A549 (cell line): ENCODE measurements around the gene ZIK1. TPM values are rescaled to one million over a fixed set of nuclear protein-coding genes. Genes with fewer than 3 reads are reported as not detected.
A peak's percentile ranks its signal among the peaks of the same experiment; 100 is the strongest.

ENCODE experiments used
- ATAC-seq, 2 experiments: fragments of 200-7000 bp in 1 of 2; fragments of >200 bp in 1 of 2; cut with Nextera tagmentation in 1 of 2; cut with Tn5 transposase in 1 of 2; 3 replicates each; pipeline versions ENCODE4 v1.8.0 to v1.9.1; 2018 to 2020; ENCODE audit warnings: mild to moderate bottlenecking in 1 of 2, moderate library complexity in 1 of 2
- CTCF ChIA-PET: fragments of 300-600 bp; sonication (Branson Sonifier 250); formaldehyde crosslinking; extraction: SDS; loops from one replicate; lab custom pipeline; 2021; ENCODE audit warnings: antibody characterized with exemption, inconsistent platforms; lab: Yijun Ruan, JAX
- POLR2A ChIA-PET: fragments of 350-600 bp; formaldehyde crosslinking; extraction: SDS; loops from one replicate; lab custom pipeline; 2021; ENCODE audit warnings: antibody characterized with exemption, inconsistent platforms; lab: Yijun Ruan, JAX
- DNase-seq, 2 experiments: peaks; one replicate each; pipeline versions ENCODE4 v3.0.0 to v3.0.0-alpha.2; 2011 to 2016; ENCODE audit warnings: low read depth in 1 of 2, low spot score in 1 of 2
- FAIRE-seq: peaks from 2 replicates; lab custom pipeline; 2011; peaks lifted over from hg19 to GRCh38; lab: Jason Lieb, UNC
- H3K27ac ChIP-seq, 2 experiments: fragments of >200 bp; sonication (Bioruptor Twin); formaldehyde crosslinking; 3 replicates each; pipeline ENCODE4 v1.5.1; 2016 to 2017
- H3K4me1 ChIP-seq: fragments of >200 bp; sonication (Bioruptor Twin); formaldehyde crosslinking; 3 replicates; pipeline ENCODE4 v1.6.1; 2016
- H3K4me2 ChIP-seq: fragments of >200 bp; sonication (Bioruptor Twin); formaldehyde crosslinking; 3 replicates; pipeline ENCODE4 v1.6.1; 2016
- H3K4me3 ChIP-seq: fragments of >200 bp; sonication (Bioruptor Twin); formaldehyde crosslinking; 3 replicates; pipeline ENCODE4 v1.5.1; 2016
- H3K9me3 ChIP-seq: fragments of >200 bp; sonication (Bioruptor Twin); formaldehyde crosslinking; 3 replicates; pipeline ENCODE4 v1.6.1; 2016
- BHLHE40 ChIP-seq: IDR thresholded peaks from 2 replicates; pipeline ENCODE4 v1.6.1; 2012; ENCODE audit warnings: low read depth, low read length, inconsistent platforms
- CBX2 ChIP-seq: fragments of 200-600 bp; sonication (generic); IDR thresholded peaks from 2 replicates; pipeline ENCODE4 v1.6.1; 2016; ENCODE audit warnings: low read depth, mild to moderate bottlenecking, borderline replicate concordance
- CEBPB ChIP-seq, 2 experiments: fragments of >200 bp in 1 of 2; sonication (Bioruptor Twin) in 1 of 2; formaldehyde crosslinking in 1 of 2; IDR thresholded peaks; 2 replicates each; pipeline ENCODE4 v1.6.1; 2012 to 2016
- CHD2 ChIP-seq: fragments of 150-350 bp; IDR thresholded peaks from 2 replicates; pipeline ENCODE4 v1.6.1; 2014; ENCODE audit warnings: low read length; ENCODE audit not compliant: partially characterized antibody
- EHF ChIP-seq: fragments of 250-450 bp; sonication (Bioruptor Pico); IDR thresholded peaks from 2 replicates; pipeline ENCODE4 v1.5.0; 2020; ENCODE audit warnings: mild to moderate bottlenecking
- EP300 ChIP-seq, 2 experiments: fragments of >200 bp; sonication (Bioruptor Twin); formaldehyde crosslinking; IDR thresholded peaks; 2 replicates in 1 of 2; 3 replicates in 1 of 2; pipeline ENCODE4 v1.6.1; 2016 to 2017
- FOXS1 ChIP-seq: fragments of 250-450 bp; sonication (Bioruptor Pico); IDR thresholded peaks from 2 replicates; pipeline ENCODE4 v1.5.0; 2020; ENCODE audit warnings: mild to moderate bottlenecking, moderate library complexity
- GATA3 ChIP-seq: IDR thresholded peaks from 2 replicates; pipeline ENCODE4 v1.6.1; 2012; ENCODE audit warnings: borderline replicate concordance
- HDAC2 ChIP-seq: fragments of 200-600 bp; sonication (generic); IDR thresholded peaks from 2 replicates; pipeline ENCODE4 v1.6.1; 2016
- KDM1A ChIP-seq: fragments of 200-600 bp; sonication (generic); IDR thresholded peaks from 2 replicates; pipeline ENCODE4 v1.6.1; 2016; ENCODE audit warnings: low read depth, mild to moderate bottlenecking
- KDM5A ChIP-seq: fragments of 200-600 bp; sonication (generic); IDR thresholded peaks from 2 replicates; pipeline ENCODE4 v1.6.1; 2016; ENCODE audit warnings: antibody characterized with exemption, mild to moderate bottlenecking
- NFE2L2 ChIP-seq: fragments of 150-350 bp; conservative IDR thresholded peaks from 2 replicates; pipeline ENCODE4 v1.6.1; 2014; ENCODE audit warnings: low read length
- NR3C1 ChIP-seq: fragments of >200 bp; sonication (Bioruptor Twin); formaldehyde crosslinking; IDR thresholded peaks from 3 replicates; pipeline ENCODE4 v1.6.1; 2017
- PHF8 ChIP-seq: fragments of 200-600 bp; sonication (generic); IDR thresholded peaks from 2 replicates; pipeline ENCODE4 v1.6.1; 2016; ENCODE audit warnings: low read depth, mild to moderate bottlenecking, antibody characterized with exemption, moderate library complexity, borderline replicate concordance
- POLR2A ChIP-seq: IDR thresholded peaks from 2 replicates; pipeline ENCODE4 v1.6.1; 2012; ENCODE audit warnings: mild to moderate bottlenecking, low read length
- POLR2AphosphoS2 ChIP-seq: conservative IDR thresholded peaks from 2 replicates; pipeline ENCODE4 v1.6.1; 2012; ENCODE audit warnings: low read length, improper control_type of control experiment, inconsistent platforms
- RAD21 ChIP-seq, 2 experiments: fragments of >200 bp in 1 of 2; sonication (Bioruptor Twin) in 1 of 2; formaldehyde crosslinking in 1 of 2; IDR thresholded peaks in 1 of 2; conservative IDR thresholded peaks in 1 of 2; 2 replicates in 1 of 2; 3 replicates in 1 of 2; pipeline ENCODE4 v1.6.1; 2012 to 2018; ENCODE audit warnings: inconsistent platforms in 1 of 2
- RCOR1 ChIP-seq: fragments of 150-350 bp; IDR thresholded peaks from 2 replicates; pipeline ENCODE4 v1.6.1; 2014; ENCODE audit warnings: antibody characterized with exemption, low read length, low read depth
- RFX5 ChIP-seq: fragments of 450-650 bp; IDR thresholded peaks from 2 replicates; pipeline ENCODE4 v1.7.1; 2014; ENCODE audit warnings: antibody characterized with exemption, mild to moderate bottlenecking, moderate library complexity
- RNF2 ChIP-seq: fragments of 200-600 bp; sonication (generic); IDR thresholded peaks from 2 replicates; pipeline ENCODE4 v1.6.1; 2016; ENCODE audit warnings: low read depth, mild to moderate bottlenecking, antibody characterized with exemption, moderate library complexity, borderline replicate concordance
- SMC3 ChIP-seq: fragments of >200 bp; sonication (Bioruptor Twin); formaldehyde crosslinking; IDR thresholded peaks from 3 replicates; pipeline ENCODE4 v1.6.1; 2018; ENCODE audit warnings: inconsistent platforms
- SREBF2 ChIP-seq: fragments of 450-650 bp; IDR thresholded peaks from 2 replicates; pipeline ENCODE4 v1.6.1; 2014; ENCODE audit warnings: mild to moderate bottlenecking, moderate library complexity
- ZFP36 ChIP-seq: fragments of 450-650 bp; IDR thresholded peaks from 2 replicates; pipeline ENCODE4 v1.6.1; 2014; ENCODE audit warnings: borderline replicate concordance; ENCODE audit not compliant: partially characterized antibody
- WGBS: methylation state at CpG from one replicate; pipeline ENCODE4 v1.1.6; 2017; ENCODE audit errors: missing lambda C conversion rate; 5-methylcytosine and 5-hydroxymethylcytosine counted together
- polyA plus RNA-seq, 4 experiments: library from polyadenylated mRNA; depleted of rRNA in 3 of 4; stranded (reverse); fragments of >200 nt; fragmentation: RNase III in 1 of 4; extraction: RNeasy Plus Mini Kit Qiagen cat#74134 plus additional on column Dnase treatment in 1 of 4; gene quantifications; 2 replicates in 3 of 4; 3 replicates in 1 of 4; pipeline ENCODE4 v1.2.3, GENCODE V29; 2011 to 2017
- TF ChIP-seq, protein P1 (sequence below): fragments of 150-350 bp; IDR thresholded peaks from 2 replicates; pipeline ENCODE4 v1.6.1; 2014; ENCODE audit warnings: low read depth, mild to moderate bottlenecking, low read length
- TF ChIP-seq, protein P2 (sequence below): IDR thresholded peaks from 2 replicates; pipeline ENCODE4 v1.6.1; 2012
- TF ChIP-seq, protein P3 (sequence below): fragments of >200 bp; sonication (Bioruptor Twin); formaldehyde crosslinking; IDR thresholded peaks from 3 replicates; pipeline ENCODE4 v1.5.1; 2016
- TF ChIP-seq, protein P4 (sequence below): IDR thresholded peaks from 2 replicates; pipeline ENCODE4 v1.6.1; 2012
- TF ChIP-seq, protein P5 (sequence below): fragments of 250-450 bp; sonication (Bioruptor Pico); IDR thresholded peaks from 2 replicates; pipeline ENCODE4 v1.5.0; 2021; ENCODE audit warnings: mild to moderate bottlenecking, moderate library complexity, borderline replicate concordance
- TF ChIP-seq, protein P6 (sequence below): fragments of 200-600 bp; sonication (generic); IDR thresholded peaks from 2 replicates; pipeline ENCODE4 v1.6.1; 2016; ENCODE audit warnings: antibody characterized with exemption, mild to moderate bottlenecking, moderate library complexity
- TF ChIP-seq, protein P7 (sequence below): IDR thresholded peaks from 2 replicates; pipeline ENCODE4 v1.6.1; 2012; ENCODE audit warnings: low read depth, borderline replicate concordance

ZIK1 gene
- polyA plus RNA-seq, 2 of the 4 experiments (the other 2 are of a cell fraction) = 0.03 TPM; not detected in 1

DNA sequence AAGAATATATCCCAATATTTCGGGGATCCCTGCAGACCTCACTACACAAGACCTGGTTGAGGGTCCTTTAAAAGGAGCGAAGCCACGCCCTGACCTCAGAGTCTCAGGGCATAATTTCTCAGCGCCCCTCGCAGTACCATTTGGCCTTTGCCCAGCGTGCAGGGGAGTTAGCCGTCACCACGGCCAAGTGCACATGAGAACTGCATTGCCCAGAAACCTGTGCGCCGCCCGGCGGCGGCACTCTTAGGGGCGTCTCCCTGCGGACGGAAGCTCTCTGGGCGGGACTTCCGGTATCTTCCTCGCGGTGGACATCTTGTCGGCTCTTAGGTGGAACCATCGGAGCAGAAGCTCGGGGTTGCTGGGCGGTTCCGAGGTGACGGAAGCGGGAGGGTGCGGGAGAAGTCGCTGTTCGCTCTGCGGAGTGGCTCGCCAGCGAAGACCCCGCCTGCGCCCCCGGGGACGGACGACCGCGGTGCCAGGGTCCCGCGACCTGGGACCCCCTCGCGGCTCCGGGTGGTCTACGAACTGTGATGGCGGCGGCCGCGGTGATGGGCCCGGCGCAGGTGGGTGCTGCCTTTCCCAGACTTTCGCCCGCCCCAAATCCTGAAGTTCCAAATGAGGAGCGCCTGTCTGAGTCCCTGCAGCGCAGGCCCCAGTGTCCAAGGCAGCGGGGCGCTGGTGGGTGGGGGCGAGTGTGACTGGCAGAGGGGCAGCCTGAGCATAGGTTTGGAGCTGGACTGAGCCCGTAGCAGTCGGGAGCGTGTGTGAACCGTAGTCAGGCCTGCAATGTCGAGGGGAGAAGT lies 30.2 kb downstream of the ZIK1 start, which contains the start of gene ZNF134:
TSS of gene ZNF134 (plus strand) at position 302 of the 803 bp plus-strand sequence. CDS start 5,227 bp downstream, outside the sequence.
- Histone ChIP-seq H3K4me1 (no peaks in the 10 kb centered on the region), H3K9me3 (peaks cover 97% of the 10 kb centered on the region), H3K27ac (peak within 1 kb of the TSS; percentile 65 to 88), H3K4me2 (peak within 1 kb of the TSS; percentile 66), H3K4me3 (peak within 1 kb of the TSS; percentile 81)
- FAIRE-seq = no peak
- 7% methylated on average over 39 of the region's 64 CpGs for WGBS
- ChIA-PET CTCF (interaction anchor here (0.7 to 1.4 kb wide), 7 partner anchors 9 to 235 kb away, joined by 3 to 6 read pairs (median 4); no protein-coding TSS in a partner anchor), POLR2A (interaction anchor here (0.7 to 2.1 kb wide), 5 partner anchors 19 to 303 kb away, joined by 3 to 16 read pairs (median 5); partner anchors contain the start of genes ZNF211, ZNF416 and ZNF551)
- peak; percentile 99 to 100 for ATAC-seq
- DNase-seq = peak; percentile 95
- TF ChIP-seq, protein P1, sequence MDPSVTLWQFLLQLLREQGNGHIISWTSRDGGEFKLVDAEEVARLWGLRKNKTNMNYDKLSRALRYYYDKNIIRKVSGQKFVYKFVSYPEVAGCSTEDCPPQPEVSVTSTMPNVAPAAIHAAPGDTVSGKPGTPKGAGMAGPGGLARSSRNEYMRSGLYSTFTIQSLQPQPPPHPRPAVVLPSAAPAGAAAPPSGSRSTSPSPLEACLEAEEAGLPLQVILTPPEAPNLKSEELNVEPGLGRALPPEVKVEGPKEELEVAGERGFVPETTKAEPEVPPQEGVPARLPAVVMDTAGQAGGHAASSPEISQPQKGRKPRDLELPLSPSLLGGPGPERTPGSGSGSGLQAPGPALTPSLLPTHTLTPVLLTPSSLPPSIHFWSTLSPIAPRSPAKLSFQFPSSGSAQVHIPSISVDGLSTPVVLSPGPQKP = no peak
- TF ChIP-seq RFX5 = no peak
- TF ChIP-seq, protein P2, sequence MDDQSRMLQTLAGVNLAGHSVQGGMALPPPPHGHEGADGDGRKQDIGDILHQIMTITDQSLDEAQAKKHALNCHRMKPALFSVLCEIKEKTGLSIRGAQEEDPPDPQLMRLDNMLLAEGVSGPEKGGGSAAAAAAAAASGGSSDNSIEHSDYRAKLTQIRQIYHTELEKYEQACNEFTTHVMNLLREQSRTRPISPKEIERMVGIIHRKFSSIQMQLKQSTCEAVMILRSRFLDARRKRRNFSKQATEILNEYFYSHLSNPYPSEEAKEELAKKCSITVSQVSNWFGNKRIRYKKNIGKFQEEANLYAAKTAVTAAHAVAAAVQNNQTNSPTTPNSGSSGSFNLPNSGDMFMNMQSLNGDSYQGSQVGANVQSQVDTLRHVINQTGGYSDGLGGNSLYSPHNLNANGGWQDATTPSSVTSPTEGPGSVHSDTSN = no peak
- TF ChIP-seq, protein P3, sequence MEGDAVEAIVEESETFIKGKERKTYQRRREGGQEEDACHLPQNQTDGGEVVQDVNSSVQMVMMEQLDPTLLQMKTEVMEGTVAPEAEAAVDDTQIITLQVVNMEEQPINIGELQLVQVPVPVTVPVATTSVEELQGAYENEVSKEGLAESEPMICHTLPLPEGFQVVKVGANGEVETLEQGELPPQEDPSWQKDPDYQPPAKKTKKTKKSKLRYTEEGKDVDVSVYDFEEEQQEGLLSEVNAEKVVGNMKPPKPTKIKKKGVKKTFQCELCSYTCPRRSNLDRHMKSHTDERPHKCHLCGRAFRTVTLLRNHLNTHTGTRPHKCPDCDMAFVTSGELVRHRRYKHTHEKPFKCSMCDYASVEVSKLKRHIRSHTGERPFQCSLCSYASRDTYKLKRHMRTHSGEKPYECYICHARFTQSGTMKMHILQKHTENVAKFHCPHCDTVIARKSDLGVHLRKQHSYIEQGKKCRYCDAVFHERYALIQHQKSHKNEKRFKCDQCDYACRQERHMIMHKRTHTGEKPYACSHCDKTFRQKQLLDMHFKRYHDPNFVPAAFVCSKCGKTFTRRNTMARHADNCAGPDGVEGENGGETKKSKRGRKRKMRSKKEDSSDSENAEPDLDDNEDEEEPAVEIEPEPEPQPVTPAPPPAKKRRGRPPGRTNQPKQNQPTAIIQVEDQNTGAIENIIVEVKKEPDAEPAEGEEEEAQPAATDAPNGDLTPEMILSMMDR = no peak; the same call in 2 of the 3 replicates
- no peak for TF ChIP-seq RCOR1
- TF ChIP-seq SREBF2 = no peak
- no peak for TF ChIP-seq FOXS1
- TF ChIP-seq, protein P4, sequence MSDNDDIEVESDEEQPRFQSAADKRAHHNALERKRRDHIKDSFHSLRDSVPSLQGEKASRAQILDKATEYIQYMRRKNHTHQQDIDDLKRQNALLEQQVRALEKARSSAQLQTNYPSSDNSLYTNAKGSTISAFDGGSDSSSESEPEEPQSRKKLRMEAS = peak; percentile 87
- peak; percentile 30; the same call in 1 of the 2 replicates for TF ChIP-seq POLR2A
- no peak for TF ChIP-seq POLR2AphosphoS2
- TF ChIP-seq EP300 (IDR thresholded peaks at IDR 0.05) = no peak
- no peak for TF ChIP-seq ZFP36
- no peak for TF ChIP-seq KDM1A
- TF ChIP-seq SMC3 = peak; percentile 26; the same call in 2 of the 3 replicates
- TF ChIP-seq CHD2 = no peak
- peak; percentile 83 for TF ChIP-seq PHF8
- TF ChIP-seq, protein P5, sequence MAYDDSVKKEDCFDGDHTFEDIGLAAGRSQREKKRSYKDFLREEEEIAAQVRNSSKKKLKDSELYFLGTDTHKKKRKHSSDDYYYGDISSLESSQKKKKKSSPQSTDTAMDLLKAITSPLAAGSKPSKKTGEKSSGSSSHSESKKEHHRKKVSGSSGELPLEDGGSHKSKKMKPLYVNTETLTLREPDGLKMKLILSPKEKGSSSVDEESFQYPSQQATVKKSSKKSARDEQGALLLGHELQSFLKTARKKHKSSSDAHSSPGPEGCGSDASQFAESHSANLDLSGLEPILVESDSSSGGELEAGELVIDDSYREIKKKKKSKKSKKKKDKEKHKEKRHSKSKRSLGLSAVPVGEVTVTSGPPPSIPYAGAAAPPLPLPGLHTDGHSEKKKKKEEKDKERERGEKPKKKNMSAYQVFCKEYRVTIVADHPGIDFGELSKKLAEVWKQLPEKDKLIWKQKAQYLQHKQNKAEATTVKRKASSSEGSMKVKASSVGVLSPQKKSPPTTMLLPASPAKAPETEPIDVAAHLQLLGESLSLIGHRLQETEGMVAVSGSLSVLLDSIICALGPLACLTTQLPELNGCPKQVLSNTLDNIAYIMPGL = no peak
- TF ChIP-seq RAD21 (conservative IDR thresholded peaks at IDR 0.05 in 1 of 2, IDR thresholded peaks at IDR 0.05 in 1 of 2) = peak in 1 of 2 experiments; percentile 13; a peak in 1 of 5 replicates
- TF ChIP-seq HDAC2 = no peak
- no peak for TF ChIP-seq NR3C1
- TF ChIP-seq RNF2 = no peak
- TF ChIP-seq GATA3 = peak; percentile 0; the same call in 1 of the 2 replicates
- no peak for TF ChIP-seq CBX2
- TF ChIP-seq CEBPB (IDR thresholded peaks at IDR 0.05) = no peak
- no peak for TF ChIP-seq NFE2L2
- no peak for TF ChIP-seq KDM5A
- no peak for TF ChIP-seq EHF
- TF ChIP-seq, protein P6, sequence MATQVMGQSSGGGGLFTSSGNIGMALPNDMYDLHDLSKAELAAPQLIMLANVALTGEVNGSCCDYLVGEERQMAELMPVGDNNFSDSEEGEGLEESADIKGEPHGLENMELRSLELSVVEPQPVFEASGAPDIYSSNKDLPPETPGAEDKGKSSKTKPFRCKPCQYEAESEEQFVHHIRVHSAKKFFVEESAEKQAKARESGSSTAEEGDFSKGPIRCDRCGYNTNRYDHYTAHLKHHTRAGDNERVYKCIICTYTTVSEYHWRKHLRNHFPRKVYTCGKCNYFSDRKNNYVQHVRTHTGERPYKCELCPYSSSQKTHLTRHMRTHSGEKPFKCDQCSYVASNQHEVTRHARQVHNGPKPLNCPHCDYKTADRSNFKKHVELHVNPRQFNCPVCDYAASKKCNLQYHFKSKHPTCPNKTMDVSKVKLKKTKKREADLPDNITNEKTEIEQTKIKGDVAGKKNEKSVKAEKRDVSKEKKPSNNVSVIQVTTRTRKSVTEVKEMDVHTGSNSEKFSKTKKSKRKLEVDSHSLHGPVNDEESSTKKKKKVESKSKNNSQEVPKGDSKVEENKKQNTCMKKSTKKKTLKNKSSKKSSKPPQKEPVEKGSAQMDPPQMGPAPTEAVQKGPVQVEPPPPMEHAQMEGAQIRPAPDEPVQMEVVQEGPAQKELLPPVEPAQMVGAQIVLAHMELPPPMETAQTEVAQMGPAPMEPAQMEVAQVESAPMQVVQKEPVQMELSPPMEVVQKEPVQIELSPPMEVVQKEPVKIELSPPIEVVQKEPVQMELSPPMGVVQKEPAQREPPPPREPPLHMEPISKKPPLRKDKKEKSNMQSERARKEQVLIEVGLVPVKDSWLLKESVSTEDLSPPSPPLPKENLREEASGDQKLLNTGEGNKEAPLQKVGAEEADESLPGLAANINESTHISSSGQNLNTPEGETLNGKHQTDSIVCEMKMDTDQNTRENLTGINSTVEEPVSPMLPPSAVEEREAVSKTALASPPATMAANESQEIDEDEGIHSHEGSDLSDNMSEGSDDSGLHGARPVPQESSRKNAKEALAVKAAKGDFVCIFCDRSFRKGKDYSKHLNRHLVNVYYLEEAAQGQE = no peak
- TF ChIP-seq BHLHE40 = no peak
- TF ChIP-seq, protein P7, sequence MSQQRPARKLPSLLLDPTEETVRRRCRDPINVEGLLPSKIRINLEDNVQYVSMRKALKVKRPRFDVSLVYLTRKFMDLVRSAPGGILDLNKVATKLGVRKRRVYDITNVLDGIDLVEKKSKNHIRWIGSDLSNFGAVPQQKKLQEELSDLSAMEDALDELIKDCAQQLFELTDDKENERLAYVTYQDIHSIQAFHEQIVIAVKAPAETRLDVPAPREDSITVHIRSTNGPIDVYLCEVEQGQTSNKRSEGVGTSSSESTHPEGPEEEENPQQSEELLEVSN = peak; percentile 84
